ENCODE data around the gene IFNE. TPM values are rescaled to one million over a fixed set of nuclear protein-coding genes. Genes with fewer than 3 reads are reported as not detected.

The IFNE gene
- total RNA-seq, 1 donor from 2014 or later = not detected

DNA sequence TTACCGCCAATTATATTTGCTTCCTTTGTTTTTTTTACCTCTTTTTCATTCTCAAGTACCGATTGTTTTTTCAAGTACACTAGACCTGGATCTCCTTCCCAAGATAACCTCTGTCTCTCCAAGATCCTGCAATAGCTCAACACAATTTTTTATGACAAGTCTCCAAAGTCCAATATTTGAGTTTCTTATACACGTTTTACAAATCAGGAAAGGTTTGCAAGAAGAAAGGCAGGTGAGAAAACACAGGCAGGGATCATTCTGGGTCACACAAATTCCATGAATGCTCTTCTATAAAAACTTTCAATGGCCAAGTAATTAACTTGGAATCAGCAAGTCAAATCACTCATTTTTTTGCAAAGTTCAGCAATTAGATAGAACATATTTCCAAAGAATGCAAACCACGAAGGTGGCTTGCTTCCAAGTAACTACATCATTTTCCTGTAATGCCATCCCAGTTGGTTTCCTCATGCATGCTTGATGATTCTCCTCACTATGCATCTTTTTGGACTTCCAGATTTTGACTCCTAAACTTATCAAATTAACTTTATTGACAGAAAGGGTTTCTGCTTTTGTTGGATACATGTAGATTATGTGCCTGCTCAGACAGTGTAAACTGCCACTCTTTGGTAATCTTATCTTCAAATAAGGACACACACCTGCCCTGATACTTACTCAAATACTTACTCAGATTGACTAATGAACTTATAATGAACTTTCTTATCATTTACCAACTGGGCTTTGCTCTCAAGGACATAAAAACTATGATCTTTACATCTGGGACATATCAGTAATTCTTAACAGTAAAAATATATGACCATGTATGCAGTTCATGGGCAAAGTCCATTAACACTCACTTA, 24.7 kb upstream of the IFNE start:
- Mint-ChIP-seq H3K4me3 (ENCODE audit: unreplicated experiment) (no peak overlapping the region), H3K27ac (ENCODE audit: unreplicated experiment) (peak overlapping the region; percentile 62), H3K27me3 (ENCODE audit: unreplicated experiment) (no peaks in the 10 kb centered on the region), H3K9me3 (ENCODE audit: unreplicated experiment) (no peaks in the 10 kb centered on the region), H3K4me1 (ENCODE audit: unreplicated experiment) (peaks cover 26% of the 10 kb centered on the region), H3K36me3 (ENCODE audit: unreplicated experiment) (no peaks in the 10 kb centered on the region)
- TF ChIP-seq, protein P1, sequence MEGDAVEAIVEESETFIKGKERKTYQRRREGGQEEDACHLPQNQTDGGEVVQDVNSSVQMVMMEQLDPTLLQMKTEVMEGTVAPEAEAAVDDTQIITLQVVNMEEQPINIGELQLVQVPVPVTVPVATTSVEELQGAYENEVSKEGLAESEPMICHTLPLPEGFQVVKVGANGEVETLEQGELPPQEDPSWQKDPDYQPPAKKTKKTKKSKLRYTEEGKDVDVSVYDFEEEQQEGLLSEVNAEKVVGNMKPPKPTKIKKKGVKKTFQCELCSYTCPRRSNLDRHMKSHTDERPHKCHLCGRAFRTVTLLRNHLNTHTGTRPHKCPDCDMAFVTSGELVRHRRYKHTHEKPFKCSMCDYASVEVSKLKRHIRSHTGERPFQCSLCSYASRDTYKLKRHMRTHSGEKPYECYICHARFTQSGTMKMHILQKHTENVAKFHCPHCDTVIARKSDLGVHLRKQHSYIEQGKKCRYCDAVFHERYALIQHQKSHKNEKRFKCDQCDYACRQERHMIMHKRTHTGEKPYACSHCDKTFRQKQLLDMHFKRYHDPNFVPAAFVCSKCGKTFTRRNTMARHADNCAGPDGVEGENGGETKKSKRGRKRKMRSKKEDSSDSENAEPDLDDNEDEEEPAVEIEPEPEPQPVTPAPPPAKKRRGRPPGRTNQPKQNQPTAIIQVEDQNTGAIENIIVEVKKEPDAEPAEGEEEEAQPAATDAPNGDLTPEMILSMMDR (IDR thresholded peaks at IDR 0.05) = no peak
- DNase-seq (ENCODE audit: extremely low spot score, unreplicated experiment) = no peak

DNA sequence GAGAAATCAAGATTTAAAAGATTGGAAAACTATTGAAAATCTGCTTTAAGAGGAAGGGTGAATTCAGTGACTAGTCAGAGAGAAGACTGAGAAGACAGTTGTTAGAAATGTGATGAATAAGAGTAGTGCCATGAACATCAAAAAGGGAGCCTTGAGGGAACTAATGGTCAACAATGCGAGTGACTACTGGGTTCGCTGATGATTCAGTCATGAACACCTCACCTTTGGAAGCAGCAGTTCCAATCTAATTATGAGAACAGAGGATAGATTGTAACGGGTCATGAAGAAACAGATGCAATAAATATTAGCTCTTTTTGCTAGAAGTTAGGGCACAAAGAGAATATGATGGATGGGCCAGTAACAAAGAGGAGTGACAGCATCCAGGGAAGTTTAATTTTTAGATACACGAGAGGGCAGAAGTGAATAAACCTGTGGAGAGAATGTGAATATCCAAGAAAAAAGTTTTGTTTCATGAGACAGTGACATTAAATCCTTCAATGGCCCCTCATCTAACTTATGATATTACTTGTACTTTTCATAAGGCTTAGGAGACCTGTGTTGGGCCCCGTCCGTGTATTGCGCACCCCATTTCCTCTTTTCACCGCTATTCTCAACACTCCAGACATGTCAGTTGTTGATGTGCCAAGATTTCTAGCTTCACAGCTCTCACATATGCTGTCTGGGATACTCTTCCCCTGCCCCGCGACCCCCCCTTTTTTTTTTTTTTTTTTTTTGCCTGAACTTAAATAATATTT, 23.5 kb upstream of the IFNE start:
- Mint-ChIP-seq H3K4me1 (ENCODE audit: unreplicated experiment) (peaks cover 26% of the 10 kb centered on the region), H3K27me3 (ENCODE audit: unreplicated experiment) (no peaks in the 10 kb centered on the region), H3K27ac (ENCODE audit: unreplicated experiment) (no peak overlapping the region), H3K4me3 (ENCODE audit: unreplicated experiment) (no peak overlapping the region), H3K9me3 (ENCODE audit: unreplicated experiment) (no peaks in the 10 kb centered on the region), H3K36me3 (ENCODE audit: unreplicated experiment) (no peaks in the 10 kb centered on the region)
- no peak for DNase-seq (ENCODE audit: extremely low spot score, unreplicated experiment)
- TF ChIP-seq, protein P1 (IDR thresholded peaks at IDR 0.05) = no peak

GRCh38 chr9:21504894-21505293, 22.8 kb upstream of the IFNE start:
- no peak for DNase-seq (ENCODE audit: extremely low spot score, unreplicated experiment)
- Mint-ChIP-seq H3K36me3 (ENCODE audit: unreplicated experiment) (no peaks in the 10 kb centered on the region), H3K4me1 (ENCODE audit: unreplicated experiment) (peaks cover 26% of the 10 kb centered on the region), H3K27ac (ENCODE audit: unreplicated experiment) (no peak overlapping the region), H3K27me3 (ENCODE audit: unreplicated experiment) (no peaks in the 10 kb centered on the region), H3K9me3 (ENCODE audit: unreplicated experiment) (no peaks in the 10 kb centered on the region), H3K4me3 (ENCODE audit: unreplicated experiment) (no peak overlapping the region)
- TF ChIP-seq, protein P1 (IDR thresholded peaks at IDR 0.05) = no peak

- Mint-ChIP-seq H3K27me3 (ENCODE audit: unreplicated experiment) (no peaks in the 10 kb centered on the region), H3K36me3 (ENCODE audit: unreplicated experiment) (no peaks in the 10 kb centered on the region), H3K4me1 (ENCODE audit: unreplicated experiment) (peaks cover 26% of the 10 kb centered on the region), H3K9me3 (ENCODE audit: unreplicated experiment) (no peaks in the 10 kb centered on the region), H3K4me3 (ENCODE audit: unreplicated experiment) (no peak overlapping the region), H3K27ac (ENCODE audit: unreplicated experiment) (no peak overlapping the region)
- DNase-seq (ENCODE audit: extremely low spot score, unreplicated experiment) = no peak
- TF ChIP-seq, protein P1 (IDR thresholded peaks at IDR 0.05) = no peak
These were observed 22.0 kb upstream of the IFNE start for GRCh38 chr9:21504113-21504512.

GRCh38 chr9:21502586-21502985, 20.5 kb upstream of the IFNE start:
- TF ChIP-seq, protein P1 (IDR thresholded peaks at IDR 0.05) = no peak
- DNase-seq (ENCODE audit: extremely low spot score, unreplicated experiment) = no peak
- H3K9me3 Mint-ChIP-seq (ENCODE audit: unreplicated experiment) = no peaks in the 10 kb centered on the region
- H3K36me3 Mint-ChIP-seq (ENCODE audit: unreplicated experiment) = no peaks in the 10 kb centered on the region
- peaks cover 24% of the 10 kb centered on the region for H3K4me1 Mint-ChIP-seq (ENCODE audit: unreplicated experiment)
- no peaks in the 10 kb centered on the region for H3K27me3 Mint-ChIP-seq (ENCODE audit: unreplicated experiment)
- no peak overlapping the region for H3K4me3 Mint-ChIP-seq (ENCODE audit: unreplicated experiment)
- no peak overlapping the region for H3K27ac Mint-ChIP-seq (ENCODE audit: unreplicated experiment)
